Panc1 (cell line): ENCODE results near the gene CEP68. TPM values are rescaled to one million over a fixed set of nuclear protein-coding genes. Genes with fewer than 3 reads are reported as not detected.

Experiments used
- ATAC-seq: fragments of 200-7000 bp; cut with Tn5 transposase; 2 replicates; pipeline ENCODE4 v1.9.1; 2020; ENCODE audit warnings: mild to moderate bottlenecking, moderate library complexity
- BruUV-seq: library from RNA; stranded (reverse); fragments of 400-500 nt; replicated peaks from 2 replicates; lab custom pipeline; 2021; lab: Mats Ljungman, UMichigan
- CTCF ChIA-PET: fragments of 300-600 bp; sonication (Branson Sonifier 250); formaldehyde crosslinking; loops from one replicate; lab custom pipeline; 2022; ENCODE audit warnings: antibody characterized with exemption; lab: Charles Lee
- POLR2A ChIA-PET: fragments of 300-600 bp; sonication (Branson Sonifier 250); formaldehyde crosslinking; loops from one replicate; lab custom pipeline; 2022; ENCODE audit warnings: antibody characterized with exemption; lab: Charles Lee
- DNase-seq: peaks from one replicate; pipeline ENCODE4 v3.0.0-alpha.2; 2010; ENCODE audit warnings: low read depth, low spot score
- H3K27ac ChIP-seq: 2 replicates; pipeline ENCODE4 v1.5.1; 2011; ENCODE audit warnings: mild to moderate bottlenecking, low read length, inconsistent platforms
- H3K27me3 ChIP-seq: fragments of 200-500 bp; sonication (Bioruptor generic); 2 replicates; pipeline ENCODE4 v1.6.0; 2014; ENCODE audit warnings: low read length, inconsistent platforms; ENCODE audit not compliant: control insufficient read depth, insufficient read depth
- H3K36me3 ChIP-seq: fragments of 200-500 bp; sonication (Bioruptor generic); 2 replicates; pipeline ENCODE4 v1.5.1; 2014; ENCODE audit warnings: inconsistent platforms, mild to moderate bottlenecking, low read length, moderate library complexity; ENCODE audit not compliant: control insufficient read depth, insufficient read depth
- H3K4me1 ChIP-seq: 2 replicates; pipeline ENCODE4 v1.5.1; 2011; ENCODE audit warnings: inconsistent platforms, mild to moderate bottlenecking, low read length, moderate library complexity; ENCODE audit not compliant: control insufficient read depth, insufficient read depth
- H3K4me3 ChIP-seq, 2 experiments: 2 replicates each; pipeline ENCODE4 v1.5.1; 2011 to 2012; ENCODE audit warnings: low read depth in 2 of 2, low read length in 2 of 2, mild to moderate bottlenecking in 2 of 2, inconsistent platforms in 1 of 2, moderate library complexity in 1 of 2
- H3K9me3 ChIP-seq: fragments of 200-500 bp; sonication (Bioruptor generic); 2 replicates; pipeline ENCODE4 v1.5.1; 2014; ENCODE audit warnings: low read depth, mild to moderate bottlenecking, inconsistent platforms, low read length, moderate library complexity; ENCODE audit not compliant: control insufficient read depth, insufficient read depth
- CTCF ChIP-seq: fragments of 450-650 bp; IDR thresholded peaks from 2 replicates; pipeline ENCODE4 v1.5.1; 2017; ENCODE audit warnings: mild to moderate bottlenecking
- POLR2AphosphoS5 ChIP-seq: IDR thresholded peaks from 2 replicates; pipeline ENCODE4 v1.6.1; 2012; ENCODE audit warnings: mild to moderate bottlenecking, low read depth, low read length, moderate library complexity
- REST ChIP-seq, 2 experiments: IDR thresholded peaks; 2 replicates each; pipeline ENCODE4 v1.6.1; 2011 to 2012; ENCODE audit warnings: low read depth in 2 of 2, control low read depth in 1 of 2, low read length in 1 of 2, mild to moderate bottlenecking in 1 of 2, moderate library complexity in 1 of 2; ENCODE audit not compliant: insufficient read depth in 1 of 2
- SIN3A ChIP-seq: IDR thresholded peaks from 2 replicates; pipeline ENCODE4 v1.6.1; 2012; ENCODE audit warnings: low read depth, mild to moderate bottlenecking, low read length, moderate library complexity, borderline replicate concordance; ENCODE audit not compliant: insufficient read depth
- TCF7L2 ChIP-seq: IDR thresholded peaks from 2 replicates; pipeline ENCODE4 v1.6.1; 2011; ENCODE audit warnings: mild to moderate bottlenecking, low read depth, low read length, inconsistent platforms
- in situ Hi-C: cut with HindIII; loops from 2 replicates; pipeline ENCODE4 v1.10.0; 2016; ENCODE audit warnings: low sequenced_read_pairs, low pct_unique_long_range_greater_than_20kb
- intact Hi-C: fragments of 100-400 bp; cut with micrococcal nuclease; formaldehyde crosslinking; loops from one replicate; pipeline ENCODE4 v1.10.0; 2022; ENCODE audit not compliant: unreplicated experiment
- total RNA-seq: library from RNA; stranded (reverse); gene quantifications from one replicate; pipeline ENCODE4 v1.2.1, GENCODE V29; 2021; ENCODE audit not compliant: unreplicated experiment

CEP68 gene
- total RNA-seq, 1 experiment from 2014 or later = 13.3 TPM

- H3K27ac ChIP-seq = no peak overlapping the region
- peaks cover 13% of the 10 kb centered on the region for H3K36me3 ChIP-seq
- H3K4me1 ChIP-seq = no peaks in the 10 kb centered on the region; the same call in 1 of the 2 replicates
- ChIA-PET POLR2A (no interaction called here), CTCF (interaction anchor here (0.6 kb wide), 1 partner anchor 8 kb away, joined by 3 read pairs; no protein-coding TSS in a partner anchor)
- TF ChIP-seq SIN3A = no peak
- TF ChIP-seq TCF7L2 = no peak
- TF ChIP-seq REST (IDR thresholded peaks at IDR 0.05; ENCODE audit: insufficient read depth in 1 of 2, low read depth in 2 of 2, low read length in 1 of 2) = no peak
- TF ChIP-seq CTCF = no peak
- no peak for TF ChIP-seq POLR2AphosphoS5
- DNase-seq (no peak), ATAC-seq (no peak)
- no peak overlapping the region for H3K4me3 ChIP-seq
- H3K27me3 ChIP-seq = no peaks in the 10 kb centered on the region
- no TSS peak for BruUV-seq
- intact Hi-C loops (no loop called here), in situ Hi-C loops (no loop called here)
- no peaks in the 10 kb centered on the region for H3K9me3 ChIP-seq
Observed at GRCh38 chr2:65081232-65081685, 25.0 kb downstream of the CEP68 start.

GRCh38 chr2:65085148-65085547 is 28.9 kb downstream of the CEP68 start:
- DNase-seq (no peak), ATAC-seq (no peak)
- Histone ChIP-seq H3K4me1 (no peaks in the 10 kb centered on the region), H3K27ac (no peak overlapping the region), H3K4me3 (no peak overlapping the region), H3K9me3 (no peaks in the 10 kb centered on the region), H3K27me3 (no peaks in the 10 kb centered on the region), H3K36me3 (peaks cover 27% of the 10 kb centered on the region)
- in situ Hi-C loops (no loop called here), intact Hi-C loops (no loop called here)
- CTCF ChIA-PET = interaction anchor here (0.6 kb wide), 1 partner anchor 85 kb away, joined by 4 read pairs; no protein-coding TSS in a partner anchor
- BruUV-seq = no TSS peak
- TF ChIP-seq POLR2AphosphoS5 (no peak), TCF7L2 (no peak), REST (IDR thresholded peaks at IDR 0.05; ENCODE audit: insufficient read depth in 1 of 2, low read depth in 2 of 2, low read length in 1 of 2) (no peak), CTCF (no peak), SIN3A (no peak)
- POLR2A ChIA-PET = interaction anchor here (0.5 kb wide), 1 partner anchor 15 kb away, joined by 18 read pairs; no protein-coding TSS in a partner anchor
